Measurements from ENCODE around the gene LRBA.

DNA sequence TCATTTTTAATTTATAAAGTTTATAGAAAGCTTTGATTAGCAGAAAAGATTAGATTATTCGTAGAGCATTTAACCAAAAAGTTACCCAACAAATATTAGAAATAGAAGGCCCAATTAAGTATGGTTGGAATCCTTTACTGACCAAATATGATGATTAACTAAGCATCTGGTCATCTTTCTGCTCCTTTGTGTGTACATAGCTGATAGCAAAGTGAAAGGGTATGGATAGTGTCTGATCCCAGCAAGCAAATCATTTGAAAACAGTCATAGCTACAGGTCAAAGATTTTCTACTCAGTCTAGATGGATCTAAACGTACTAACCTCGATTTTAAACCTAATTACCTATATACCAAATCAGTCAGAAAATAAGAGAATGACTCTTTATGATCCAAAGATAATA, 440.4 kb downstream of the LRBA start:
- no peak for TF ChIP-seq POLR2AphosphoS5 (IDR thresholded peaks at IDR 0.05)
- TF ChIP-seq, protein P1, sequence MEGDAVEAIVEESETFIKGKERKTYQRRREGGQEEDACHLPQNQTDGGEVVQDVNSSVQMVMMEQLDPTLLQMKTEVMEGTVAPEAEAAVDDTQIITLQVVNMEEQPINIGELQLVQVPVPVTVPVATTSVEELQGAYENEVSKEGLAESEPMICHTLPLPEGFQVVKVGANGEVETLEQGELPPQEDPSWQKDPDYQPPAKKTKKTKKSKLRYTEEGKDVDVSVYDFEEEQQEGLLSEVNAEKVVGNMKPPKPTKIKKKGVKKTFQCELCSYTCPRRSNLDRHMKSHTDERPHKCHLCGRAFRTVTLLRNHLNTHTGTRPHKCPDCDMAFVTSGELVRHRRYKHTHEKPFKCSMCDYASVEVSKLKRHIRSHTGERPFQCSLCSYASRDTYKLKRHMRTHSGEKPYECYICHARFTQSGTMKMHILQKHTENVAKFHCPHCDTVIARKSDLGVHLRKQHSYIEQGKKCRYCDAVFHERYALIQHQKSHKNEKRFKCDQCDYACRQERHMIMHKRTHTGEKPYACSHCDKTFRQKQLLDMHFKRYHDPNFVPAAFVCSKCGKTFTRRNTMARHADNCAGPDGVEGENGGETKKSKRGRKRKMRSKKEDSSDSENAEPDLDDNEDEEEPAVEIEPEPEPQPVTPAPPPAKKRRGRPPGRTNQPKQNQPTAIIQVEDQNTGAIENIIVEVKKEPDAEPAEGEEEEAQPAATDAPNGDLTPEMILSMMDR (IDR thresholded peaks at IDR 0.05): no peak
- TF ChIP-seq EP300 (IDR thresholded peaks at IDR 0.05): no peak
- TF ChIP-seq POLR2A (IDR thresholded peaks at IDR 0.05): no peak

Data from stomach (tissue), 4 donors.